Ishikawa (cell line): Measurements from ENCODE around the gene EGFLAM.

Experiments used
- CEBPB ChIP-seq: IDR thresholded peaks from 2 replicates; pipeline ENCODE4 v1.6.1; 2012
- CREB1 ChIP-seq: IDR thresholded peaks from 2 replicates; pipeline ENCODE4 v1.6.1; 2012; ENCODE audit warnings: low read depth
- EGR1 ChIP-seq: IDR thresholded peaks from 2 replicates; pipeline ENCODE4 v1.6.1; 2012
- EP300 ChIP-seq: IDR thresholded peaks from 2 replicates; pipeline ENCODE4 v1.6.1; 2012; ENCODE audit warnings: borderline replicate concordance
- FOXM1 ChIP-seq: IDR thresholded peaks from 2 replicates; pipeline ENCODE4 v1.6.1; 2012; ENCODE audit warnings: low read depth, borderline replicate concordance
- MAX ChIP-seq: IDR thresholded peaks from 2 replicates; pipeline ENCODE4 v1.6.1; 2012
- NFIC ChIP-seq: IDR thresholded peaks from 2 replicates; pipeline ENCODE4 v1.6.1; 2012
- RAD21 ChIP-seq: IDR thresholded peaks from 2 replicates; pipeline ENCODE4 v1.6.1; 2012; ENCODE audit warnings: low read depth
- REST ChIP-seq: IDR thresholded peaks from 2 replicates; pipeline ENCODE4 v1.6.1; 2012; ENCODE audit warnings: low read depth, mild to moderate bottlenecking
- TAF1 ChIP-seq: IDR thresholded peaks from 2 replicates; pipeline ENCODE4 v1.6.1; 2012; ENCODE audit warnings: low read depth, mild to moderate bottlenecking
- YY1 ChIP-seq: IDR thresholded peaks from 2 replicates; pipeline ENCODE4 v1.6.1; 2012; ENCODE audit warnings: low read depth
- ZBTB7A ChIP-seq: IDR thresholded peaks from 2 replicates; pipeline ENCODE4 v1.6.1; 2012; ENCODE audit warnings: low read depth

- no peak for TF ChIP-seq RAD21
- no peak for TF ChIP-seq TAF1
- no peak for TF ChIP-seq EGR1
- no peak for TF ChIP-seq EP300
- no peak for TF ChIP-seq MAX
- no peak for TF ChIP-seq CEBPB
- TF ChIP-seq NFIC = no peak
- TF ChIP-seq YY1 = no peak
- TF ChIP-seq REST = no peak
- TF ChIP-seq ZBTB7A = no peak
- TF ChIP-seq CREB1 = no peak
- no peak for TF ChIP-seq FOXM1
Observed at GRCh38 chr5:38466424-38467189, 208.2 kb downstream of the EGFLAM start.
